ENCODE data around the gene OR10J5.
"Not testable (repeated sequence)": the region's sequence is repeated elsewhere in the genome, so short reads cannot be mapped to it uniquely, and the experiment has no call there.

Gene OR10J5, protein sequence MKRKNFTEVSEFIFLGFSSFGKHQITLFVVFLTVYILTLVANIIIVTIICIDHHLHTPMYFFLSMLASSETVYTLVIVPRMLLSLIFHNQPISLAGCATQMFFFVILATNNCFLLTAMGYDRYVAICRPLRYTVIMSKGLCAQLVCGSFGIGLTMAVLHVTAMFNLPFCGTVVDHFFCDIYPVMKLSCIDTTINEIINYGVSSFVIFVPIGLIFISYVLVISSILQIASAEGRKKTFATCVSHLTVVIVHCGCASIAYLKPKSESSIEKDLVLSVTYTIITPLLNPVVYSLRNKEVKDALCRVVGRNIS

GRCh38 chr1:159535907-159536306 lies at the start of gene OR10J5:
OR10J5 (minus strand) TSS chr1:159536007; CDS start chr1:159536007, 0 bp downstream.
- no peak for DNase-seq

GRCh38 chr1:159584536-159584935 lies 48.7 kb upstream of the OR10J5 start:
- no peak for DNase-seq

- DNase-seq = no peak
These were observed 45.6 kb upstream of the OR10J5 start for GRCh38 chr1:159581422-159581821.

DNA sequence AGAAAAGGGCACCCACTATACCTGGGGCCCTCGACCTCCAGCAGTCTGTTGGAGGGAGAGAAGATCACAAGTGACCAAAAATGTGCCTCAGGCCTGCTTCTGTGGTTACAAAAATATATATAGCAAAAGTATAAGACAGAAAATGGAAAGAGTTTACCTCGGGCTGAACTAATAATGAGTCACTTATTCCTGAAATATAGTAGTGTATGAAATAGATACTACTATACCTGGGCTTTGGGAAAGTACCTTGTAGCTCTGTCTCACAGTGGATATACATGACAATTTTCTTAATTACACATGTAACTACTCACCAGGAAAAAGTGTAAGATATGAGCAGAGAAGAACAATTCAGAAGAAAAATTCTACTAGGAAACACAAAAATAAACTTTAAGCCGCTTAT lies 44.5 kb upstream of the OR10J5 start:
- no peak for DNase-seq

GRCh38 chr1:159577446-159577845 lies 41.6 kb upstream of the OR10J5 start:
- DNase-seq = no peak

- DNase-seq = no peak
These were observed 26.9 kb upstream of the OR10J5 start for GRCh38 chr1:159562680-159563079.

DNA sequence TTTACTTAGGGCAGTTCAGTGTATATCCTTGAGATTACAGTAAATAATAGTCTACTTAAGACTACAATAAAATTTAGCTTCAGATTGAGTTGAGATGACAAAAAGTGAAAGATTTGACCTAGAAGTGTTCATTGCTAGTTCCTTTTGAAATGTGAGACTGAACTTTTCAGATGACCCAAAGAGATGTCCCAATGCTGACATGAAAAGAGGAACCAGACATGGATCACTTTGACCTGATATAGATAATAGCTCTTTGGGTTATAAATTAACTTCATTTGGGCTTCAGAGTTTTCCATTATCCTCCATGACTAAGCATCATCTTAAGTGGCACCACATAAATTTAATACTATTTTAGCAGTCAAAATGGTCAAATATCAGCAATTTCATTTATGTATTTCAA lies 25.7 kb upstream of the OR10J5 start:
- DNase-seq = no peak

- no peak for DNase-seq
These were observed 24.8 kb upstream of the OR10J5 start for GRCh38 chr1:159560599-159560998.

DNA sequence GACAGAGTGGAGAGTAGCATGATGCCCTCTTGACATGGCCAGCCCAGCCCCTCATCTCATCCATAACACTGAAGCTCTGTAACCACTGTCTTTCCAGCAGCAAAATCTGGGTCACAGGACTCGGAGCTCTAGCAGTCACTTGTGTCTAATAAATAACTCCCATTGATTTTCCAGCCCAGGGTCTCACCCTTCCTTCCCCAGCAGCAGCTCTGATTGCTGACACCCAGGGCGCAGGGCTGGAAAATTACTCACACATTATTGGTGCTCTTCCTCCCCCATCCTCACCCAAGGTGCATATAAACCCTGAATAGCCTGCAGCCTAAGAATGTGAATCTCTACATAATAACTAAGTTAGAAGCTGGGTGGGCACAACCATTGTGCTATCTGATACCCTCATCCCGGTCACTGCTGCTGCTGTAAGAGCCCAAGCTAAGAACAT lies 21.1 kb upstream of the OR10J5 start:
- no peak for DNase-seq

DNA sequence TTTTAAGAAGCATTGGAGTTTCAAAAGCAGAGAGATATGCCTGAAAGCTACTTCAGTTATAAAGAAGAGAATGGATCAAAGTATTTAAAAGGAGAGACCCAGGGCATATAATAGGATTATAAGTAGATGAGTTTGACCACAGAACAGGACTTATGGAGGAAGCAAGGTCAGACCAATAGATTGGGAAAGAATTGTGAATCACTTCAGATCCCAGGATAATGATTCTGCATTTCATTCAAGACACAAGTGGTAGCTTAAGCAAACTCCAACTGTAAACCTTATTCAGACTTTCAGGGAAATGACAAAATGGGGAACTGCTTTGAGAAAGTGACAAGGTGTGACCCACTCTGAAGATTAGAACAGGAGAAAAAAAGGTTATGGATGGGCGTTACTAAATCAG lies 18.9 kb upstream of the OR10J5 start:
- no peak for DNase-seq

GRCh38 chr1:159554261-159554660 lies 18.5 kb upstream of the OR10J5 start:
- no peak for DNase-seq

- DNase-seq = no peak
These were observed 12.3 kb upstream of the OR10J5 start for GRCh38 chr1:159548126-159548525.

- no peak for DNase-seq
These were observed 2.9 kb downstream of the OR10J5 start for GRCh38 chr1:159532922-159533321.

- not testable (repeated sequence) for DNase-seq
These were observed 11.0 kb downstream of the OR10J5 start for GRCh38 chr1:159524792-159525191.

GRCh38 chr1:159510229-159510541 lies 25.6 kb downstream of the OR10J5 start:
- no peak for DNase-seq

DNA sequence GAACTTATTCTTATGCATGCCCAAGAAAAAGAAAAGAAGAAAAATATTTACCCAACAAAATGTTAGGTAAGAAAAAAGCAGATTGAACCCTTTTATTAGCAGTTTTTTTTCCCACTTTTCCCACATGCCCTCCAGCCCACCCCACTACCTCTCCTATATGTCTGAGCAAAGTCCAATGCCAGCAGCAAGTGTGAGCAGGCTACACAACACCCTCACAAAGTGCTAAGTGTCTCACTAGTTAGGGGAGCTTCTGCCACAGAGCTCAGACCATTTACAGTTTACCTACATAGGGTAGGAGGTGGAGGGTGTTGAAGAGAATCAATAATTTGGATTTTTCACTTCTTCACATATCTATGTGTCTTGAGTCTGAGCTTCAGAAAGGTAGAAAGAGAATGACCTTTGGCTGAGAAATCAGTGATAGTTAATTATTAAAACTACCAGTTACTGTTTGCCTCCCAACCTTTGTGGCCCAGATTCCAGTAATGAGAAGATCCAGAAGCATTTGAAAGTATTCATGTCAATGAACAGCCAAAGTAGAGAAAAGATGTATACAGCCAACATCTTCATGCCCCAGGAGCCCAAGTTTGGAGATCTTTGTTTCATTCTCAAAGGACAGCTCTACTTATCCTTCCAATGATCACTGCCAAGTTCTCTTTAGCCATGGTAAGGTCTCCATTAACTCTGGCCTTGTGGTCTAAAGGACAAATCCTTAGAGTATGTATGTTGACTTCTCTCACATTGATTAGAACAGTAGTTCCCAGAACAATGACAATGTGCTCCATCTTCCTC lies 26.2 kb downstream of the OR10J5 start:
- DNase-seq = no peak

- DNase-seq = no peak
These were observed 26.9 kb downstream of the OR10J5 start for GRCh38 chr1:159508951-159509350.

DNA sequence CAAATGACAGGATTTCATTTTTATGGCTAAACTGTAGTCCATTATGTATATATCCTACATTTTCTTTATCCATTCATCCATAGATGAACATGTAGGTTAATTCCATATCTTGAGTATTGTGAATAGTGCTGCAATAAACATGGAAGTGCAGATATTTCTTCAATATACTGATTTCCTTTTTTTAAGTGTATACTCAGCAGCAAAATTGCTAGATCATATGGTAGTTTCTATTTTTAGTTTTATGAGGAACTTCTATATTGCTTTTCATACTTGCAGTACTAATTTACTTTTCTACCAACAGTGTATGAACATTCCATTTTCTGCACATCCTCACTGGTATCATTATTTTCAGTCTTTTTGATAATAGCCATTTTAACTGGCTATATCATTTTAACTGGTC lies 30.1 kb downstream of the OR10J5 start:
- no peak for DNase-seq

DNA sequence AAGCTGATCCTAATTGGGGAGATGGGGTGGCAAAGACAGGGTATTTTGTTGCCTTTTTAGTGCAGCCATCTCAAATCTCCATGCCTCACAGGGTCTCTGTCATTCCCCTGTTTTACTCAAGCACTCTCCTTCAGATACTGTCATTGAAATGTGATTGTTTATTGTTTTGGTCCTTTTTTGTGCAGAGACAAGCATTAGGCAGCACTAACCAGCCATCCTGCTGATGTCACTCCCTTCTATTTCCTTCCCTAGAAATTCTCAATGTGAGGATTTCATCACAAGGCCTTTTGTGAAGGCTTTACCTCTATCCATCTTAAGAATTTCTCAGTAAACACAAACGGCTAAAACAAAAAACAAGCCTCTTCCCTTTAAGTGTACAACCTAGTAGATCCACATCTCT lies 34.7 kb downstream of the OR10J5 start:
- no peak for DNase-seq

DNA sequence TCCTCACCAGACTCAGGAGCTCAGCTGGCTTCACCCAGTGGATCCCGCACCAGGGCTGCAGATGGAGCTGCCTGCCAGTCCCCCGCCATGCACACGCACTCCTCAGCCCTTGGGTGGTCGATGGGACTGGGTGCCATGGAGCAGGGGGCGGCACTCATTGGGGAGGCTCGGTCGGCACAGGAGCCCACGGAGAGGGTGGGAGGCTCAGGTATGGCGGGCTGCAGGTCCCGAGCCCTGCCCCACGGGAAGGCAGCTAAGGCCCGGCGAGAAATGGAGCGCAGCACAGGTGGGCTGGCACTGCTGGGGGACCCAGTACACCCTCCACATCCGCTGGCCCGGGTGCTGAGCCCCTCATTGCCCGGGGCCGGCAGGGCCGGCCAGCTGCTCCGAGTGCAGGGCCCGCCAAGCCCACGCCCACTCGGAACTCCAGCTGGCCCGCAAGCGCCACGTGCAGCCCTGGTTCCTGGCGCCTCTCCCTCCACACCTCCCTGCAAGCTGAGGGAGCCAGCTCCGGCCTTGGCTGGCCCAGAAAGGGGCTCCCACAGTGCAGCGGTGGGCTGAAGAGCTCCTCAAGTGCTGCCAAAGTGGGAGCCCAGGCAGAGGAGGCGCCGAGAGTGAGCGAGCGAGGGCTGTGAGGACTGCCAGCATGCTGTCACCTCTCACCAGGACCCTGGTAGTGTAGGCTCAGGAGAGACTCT lies 41.1 kb downstream of the OR10J5 start:
- DNase-seq = not testable (repeated sequence)

DNA sequence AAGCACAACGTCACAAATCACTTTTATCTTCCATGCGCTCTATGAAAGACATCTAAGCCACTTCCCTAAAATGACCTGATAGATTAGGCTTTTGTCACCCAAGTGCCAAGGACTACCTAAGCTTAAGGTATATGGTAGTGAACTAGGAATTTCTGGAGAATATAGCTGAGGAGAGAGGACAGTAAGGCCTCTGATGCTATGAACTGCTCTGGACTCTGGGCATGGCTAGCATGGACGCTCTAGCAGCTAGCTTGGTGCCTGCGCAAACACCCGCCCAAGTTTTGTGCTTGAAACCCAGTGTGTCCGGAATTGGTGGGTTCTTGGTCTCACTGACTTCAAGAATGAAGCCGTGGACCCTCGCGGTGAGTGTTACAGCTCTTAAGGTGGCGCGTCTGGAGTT lies 42.5 kb downstream of the OR10J5 start:
- no peak for DNase-seq

DNA sequence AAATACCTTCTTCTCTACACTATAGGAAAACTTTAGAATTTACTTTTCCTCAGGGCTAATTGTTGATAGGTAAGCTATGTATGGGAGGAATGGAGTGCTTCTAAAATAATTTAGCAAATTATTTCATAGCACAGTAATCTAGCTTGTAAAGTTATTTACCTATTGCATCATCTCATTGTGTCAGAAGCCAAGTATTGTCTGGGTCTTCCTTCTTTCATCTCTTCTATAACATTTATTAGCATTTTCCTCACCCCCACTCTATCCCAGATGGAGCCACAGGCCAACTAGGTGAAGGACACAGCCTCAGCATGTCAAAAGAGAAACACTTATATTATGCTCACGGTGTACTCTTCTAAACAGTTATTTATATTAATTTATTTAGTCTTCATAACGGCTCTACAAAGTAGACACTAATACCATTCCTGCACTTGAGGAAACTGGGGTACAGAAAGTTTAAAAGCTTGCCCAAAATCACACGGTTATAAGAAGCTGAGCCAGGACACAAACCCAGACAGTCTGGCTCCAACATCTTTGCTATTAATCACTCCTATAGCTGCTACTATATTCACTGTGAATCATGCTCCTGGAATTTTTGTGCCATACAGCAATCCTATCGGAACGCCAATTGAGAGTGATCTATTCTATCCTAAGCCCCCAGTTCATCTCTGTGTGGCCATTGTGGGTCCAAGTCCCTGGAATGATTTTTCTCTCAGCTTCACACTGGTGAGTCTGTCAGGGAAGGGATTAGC lies 43.1 kb downstream of the OR10J5 start:
- no peak for DNase-seq

Measured in NCI-H187 treated with DMSO at 0.1 percent for 48 hours (cell line).